Chondrocyte (in vitro differentiated cells): ENCODE data around the gene UBN1. TPM values are rescaled to one million over a fixed set of nuclear protein-coding genes. Genes with fewer than 3 reads are reported as not detected.

Experiments used
- DNase-seq: peaks from one replicate; pipeline ENCODE4 v3.0.0; 2021; ENCODE audit warnings: mixed read lengths, low spot score
- H3K27ac Mint-ChIP-seq: one replicate; pipeline ENCODE4 v1.8.0; 2021; ENCODE audit warnings: mild to moderate bottlenecking, moderate library complexity, mixed read lengths; ENCODE audit not compliant: unreplicated experiment
- H3K27me3 Mint-ChIP-seq: 2 replicates; pipeline ENCODE4 v1.8.0; 2021; ENCODE audit warnings: low read depth, mixed read lengths
- H3K36me3 Mint-ChIP-seq: 2 replicates; pipeline ENCODE4 v1.8.0; 2021; ENCODE audit warnings: low read depth, mixed read lengths
- H3K4me1 Mint-ChIP-seq: 2 replicates; pipeline ENCODE4 v1.8.0; 2021; ENCODE audit warnings: low read depth, mild to moderate bottlenecking, mixed read lengths
- H3K4me3 Mint-ChIP-seq: one replicate; pipeline ENCODE4 v1.8.0; 2021; ENCODE audit warnings: mild to moderate bottlenecking, moderate library complexity, mixed read lengths; ENCODE audit not compliant: unreplicated experiment
- H3K9me3 Mint-ChIP-seq: 2 replicates; pipeline ENCODE4 v1.8.0; 2021; ENCODE audit warnings: low read depth, mixed read lengths
- total RNA-seq: library from RNA; stranded (reverse); gene quantifications from 3 replicates; pipeline ENCODE4 v1.2.1, GENCODE V29; 2021
- TF ChIP-seq, protein P1 (sequence below): fragments of 200-600 bp; sonication (generic); IDR thresholded peaks from 2 replicates; pipeline ENCODE4 v1.5.0; 2021; ENCODE audit warnings: antibody characterized with exemption, mild to moderate bottlenecking, moderate library complexity

UBN1 gene
- total RNA-seq, 1 donor from 2014 or later: 40.1 TPM

GRCh38 chr16:4860727-4861342 is 13.6 kb downstream of the UBN1 start:
- DNase-seq: no peak
- Mint-ChIP-seq H3K27ac (no peak overlapping the region), H3K27me3 (no peaks in the 10 kb centered on the region), H3K36me3 (peaks cover 38% of the 10 kb centered on the region), H3K4me3 (no peak overlapping the region), H3K9me3 (no peaks in the 10 kb centered on the region), H3K4me1 (peaks cover 18% of the 10 kb centered on the region)
- TF ChIP-seq, protein P1, sequence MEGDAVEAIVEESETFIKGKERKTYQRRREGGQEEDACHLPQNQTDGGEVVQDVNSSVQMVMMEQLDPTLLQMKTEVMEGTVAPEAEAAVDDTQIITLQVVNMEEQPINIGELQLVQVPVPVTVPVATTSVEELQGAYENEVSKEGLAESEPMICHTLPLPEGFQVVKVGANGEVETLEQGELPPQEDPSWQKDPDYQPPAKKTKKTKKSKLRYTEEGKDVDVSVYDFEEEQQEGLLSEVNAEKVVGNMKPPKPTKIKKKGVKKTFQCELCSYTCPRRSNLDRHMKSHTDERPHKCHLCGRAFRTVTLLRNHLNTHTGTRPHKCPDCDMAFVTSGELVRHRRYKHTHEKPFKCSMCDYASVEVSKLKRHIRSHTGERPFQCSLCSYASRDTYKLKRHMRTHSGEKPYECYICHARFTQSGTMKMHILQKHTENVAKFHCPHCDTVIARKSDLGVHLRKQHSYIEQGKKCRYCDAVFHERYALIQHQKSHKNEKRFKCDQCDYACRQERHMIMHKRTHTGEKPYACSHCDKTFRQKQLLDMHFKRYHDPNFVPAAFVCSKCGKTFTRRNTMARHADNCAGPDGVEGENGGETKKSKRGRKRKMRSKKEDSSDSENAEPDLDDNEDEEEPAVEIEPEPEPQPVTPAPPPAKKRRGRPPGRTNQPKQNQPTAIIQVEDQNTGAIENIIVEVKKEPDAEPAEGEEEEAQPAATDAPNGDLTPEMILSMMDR: no peak

- no peaks in the 10 kb centered on the region for H3K27me3 Mint-ChIP-seq
- H3K27ac Mint-ChIP-seq: no peak overlapping the region
- H3K9me3 Mint-ChIP-seq: no peaks in the 10 kb centered on the region
- peaks cover 18% of the 10 kb centered on the region for H3K4me1 Mint-ChIP-seq
- H3K36me3 Mint-ChIP-seq: peaks cover 38% of the 10 kb centered on the region
- no peak for DNase-seq
- H3K4me3 Mint-ChIP-seq: no peak overlapping the region
- TF ChIP-seq, protein P1: no peak
These were observed 15.4 kb downstream of the UBN1 start for GRCh38 chr16:4862639-4863038.

DNA sequence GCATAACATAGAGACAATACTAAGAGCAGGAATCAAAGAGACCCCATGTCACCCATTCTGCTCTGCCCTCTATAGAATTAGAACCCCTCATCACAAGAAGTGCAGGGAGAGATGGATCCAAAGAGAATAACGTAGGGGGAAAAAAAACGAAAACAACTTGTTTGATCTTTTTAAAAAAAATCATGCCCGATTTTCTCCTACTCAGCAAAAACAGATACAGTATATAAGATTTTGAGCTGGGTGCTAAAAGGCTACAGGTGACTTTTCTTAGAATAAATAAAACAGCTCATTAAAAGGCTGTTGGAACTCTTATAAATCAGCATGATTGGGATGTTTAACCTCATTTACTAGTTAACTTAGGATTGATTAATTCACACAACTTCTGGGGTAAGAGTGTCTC is 17.4 kb downstream of the UBN1 start:
- Mint-ChIP-seq H3K9me3 (no peaks in the 10 kb centered on the region), H3K27ac (no peak overlapping the region), H3K27me3 (no peaks in the 10 kb centered on the region), H3K36me3 (peaks cover 20% of the 10 kb centered on the region), H3K4me1 (peaks cover 18% of the 10 kb centered on the region), H3K4me3 (no peak overlapping the region)
- no peak for DNase-seq
- TF ChIP-seq, protein P1: no peak

DNA sequence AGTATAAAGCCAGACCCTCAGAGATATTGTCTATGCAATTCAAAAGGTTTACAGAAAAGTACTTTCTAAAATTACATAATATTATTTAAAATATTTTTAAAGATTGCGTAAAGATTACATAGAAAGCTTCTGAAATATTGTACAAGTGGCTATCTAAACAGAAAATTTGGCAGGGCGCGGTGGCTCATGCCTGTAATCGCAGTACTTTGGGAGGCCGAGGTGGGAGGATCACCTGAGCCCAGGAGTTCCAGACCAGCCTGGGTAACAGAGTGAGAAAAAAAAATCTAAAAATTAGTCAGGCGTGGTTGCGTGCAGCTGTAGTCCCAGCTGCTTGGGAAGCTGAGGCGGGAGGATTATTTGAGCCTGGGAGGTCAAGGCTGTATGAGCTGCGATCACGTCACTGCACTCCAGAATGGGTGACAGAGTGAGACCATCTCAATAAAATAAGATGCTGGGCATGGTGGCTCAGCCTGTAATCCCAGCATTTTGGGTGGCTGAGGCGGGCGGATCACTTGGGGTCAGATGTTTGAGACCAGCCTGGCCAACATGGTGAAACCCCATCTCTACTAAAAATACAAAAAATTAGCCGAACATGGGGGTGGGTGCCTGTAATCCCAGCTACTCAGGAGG is 18.1 kb downstream of the UBN1 start:
- Mint-ChIP-seq H3K4me1 (peaks cover 14% of the 10 kb centered on the region), H3K36me3 (peaks cover 19% of the 10 kb centered on the region), H3K27me3 (no peaks in the 10 kb centered on the region), H3K4me3 (no peak overlapping the region), H3K27ac (no peak overlapping the region), H3K9me3 (no peaks in the 10 kb centered on the region)
- DNase-seq: no peak
- TF ChIP-seq, protein P1: no peak

GRCh38 chr16:4866586-4866985 is 19.3 kb downstream of the UBN1 start:
- no peaks in the 10 kb centered on the region for H3K27me3 Mint-ChIP-seq
- no peak overlapping the region for H3K27ac Mint-ChIP-seq
- TF ChIP-seq, protein P1: no peak
- H3K9me3 Mint-ChIP-seq: no peaks in the 10 kb centered on the region
- peaks cover 19% of the 10 kb centered on the region for H3K36me3 Mint-ChIP-seq
- peaks cover 14% of the 10 kb centered on the region for H3K4me1 Mint-ChIP-seq
- no peak overlapping the region for H3K4me3 Mint-ChIP-seq
- DNase-seq: no peak
